Endodermal cell (in vitro differentiated cells): Measurements from ENCODE around the gene NTS. TPM values are rescaled to one million over a fixed set of nuclear protein-coding genes. Genes with fewer than 3 reads are reported as not detected.

Source experiments
- DNase-seq: peaks from one replicate; pipeline ENCODE4 v3.0.0-alpha.2; 2017
- H3K27ac ChIP-seq: 2 replicates; pipeline ENCODE4 v1.5.1; 2013; ENCODE audit warnings: mild to moderate bottlenecking, low read depth, low read length, moderate library complexity
- H3K27me3 ChIP-seq: 2 replicates; pipeline ENCODE4 v1.6.1; 2013; ENCODE audit warnings: mild to moderate bottlenecking, low read length, moderate library complexity; ENCODE audit not compliant: insufficient read depth, control insufficient read depth, poor library complexity, severe bottlenecking
- H3K36me3 ChIP-seq: 2 replicates; pipeline ENCODE4 v1.7.0; 2013; ENCODE audit warnings: mild to moderate bottlenecking, low read length, moderate library complexity; ENCODE audit not compliant: control insufficient read depth, insufficient read depth
- H3K4me1 ChIP-seq: one replicate; pipeline ENCODE4 v1.7.0; 2013; ENCODE audit warnings: low read length; ENCODE audit not compliant: control insufficient read depth, insufficient read depth
- H3K4me3 ChIP-seq: 2 replicates; pipeline ENCODE4 v1.5.1; 2013; ENCODE audit warnings: mild to moderate bottlenecking, low read length, moderate library complexity
- H3K9ac ChIP-seq: 2 replicates; pipeline ENCODE4 v1.6.1; 2013; ENCODE audit warnings: mild to moderate bottlenecking, low read length, moderate library complexity; ENCODE audit not compliant: poor library complexity, severe bottlenecking; ENCODE audit errors: extremely low read depth
- H3K9me3 ChIP-seq: 2 replicates; pipeline ENCODE4 v1.6.1; 2013; ENCODE audit warnings: mild to moderate bottlenecking, low read length, moderate library complexity; ENCODE audit not compliant: control insufficient read depth
- H3K27ac Mint-ChIP-seq: 2 replicates; pipeline ENCODE4 v1.8.0; 2020; ENCODE audit warnings: mixed read lengths
- H3K27me3 Mint-ChIP-seq: 2 replicates; pipeline ENCODE4 v1.8.0; 2021; ENCODE audit warnings: mild to moderate bottlenecking, mixed read lengths; ENCODE audit not compliant: insufficient read depth
- H3K36me3 Mint-ChIP-seq: 2 replicates; pipeline ENCODE4 v1.8.0; 2020; ENCODE audit warnings: low read depth, mixed read lengths
- H3K4me1 Mint-ChIP-seq: 2 replicates; pipeline ENCODE4 v1.8.0; 2020; ENCODE audit warnings: mixed read lengths
- H3K4me3 Mint-ChIP-seq: 2 replicates; pipeline ENCODE4 v1.8.0; 2020; ENCODE audit warnings: mild to moderate bottlenecking, moderate library complexity, mixed read lengths
- H3K9me3 Mint-ChIP-seq: 2 replicates; pipeline ENCODE4 v1.8.0; 2020; ENCODE audit warnings: mild to moderate bottlenecking, mixed read lengths
- CTCF ChIP-seq: fragments of 200-600 bp; sonication (generic); conservative IDR thresholded peaks from 2 replicates; pipeline ENCODE4 v1.5.0; 2021; ENCODE audit warnings: antibody characterized with exemption, mild to moderate bottlenecking
- WGBS, 2 experiments: methylation state at CpG; one replicate each; pipeline versions ENCODE4 v1.1.5 to v1.1.7; 2013; ENCODE audit warnings: missing lambda C conversion rate in 2 of 2, mixed read lengths in 1 of 2; ENCODE audit not compliant: insufficient coverage in 1 of 2, insufficient read length in 1 of 2; 5-methylcytosine and 5-hydroxymethylcytosine counted together
- total RNA-seq, 2 donors: library from RNA; stranded (reverse); fragmentation: NEBNext Ultra II Directional in 1 of 2; extraction: Animal tissue kit (Norgen Biotek cat#: 25700) in 1 of 2; gene quantifications; 2 replicates in 1 of 2; 3 replicates in 1 of 2; pipeline ENCODE4 v1.2.1, GENCODE V29; 2021

The NTS gene
- total RNA-seq, 2 donors from 2014 or later = 2.6 to 3.4 TPM

- Histone ChIP-seq H3K9ac (no peak overlapping the region), H3K9me3 (peaks cover 6% of the 10 kb centered on the region), H3K27ac (no peak overlapping the region), H3K27me3 (no peaks in the 10 kb centered on the region), H3K4me3 (no peak overlapping the region), H3K36me3 (no peaks in the 10 kb centered on the region), H3K4me1 (no peaks in the 10 kb centered on the region)
- H3K36me3 Mint-ChIP-seq = no peaks in the 10 kb centered on the region
- H3K4me3 Mint-ChIP-seq = no peak overlapping the region
- no peak for TF ChIP-seq CTCF
- no peak overlapping the region for H3K27ac Mint-ChIP-seq
- peaks cover 4% of the 10 kb centered on the region for H3K9me3 Mint-ChIP-seq
- no peaks in the 10 kb centered on the region for H3K27me3 Mint-ChIP-seq
- peaks cover 8% of the 10 kb centered on the region for H3K4me1 Mint-ChIP-seq
- no peak for DNase-seq
Measured at GRCh38 chr12:85894653-85895052, 20.6 kb downstream of the NTS start.

GRCh38 chr12:85920324-85920947, 46.3 kb downstream of the NTS start:
- Histone ChIP-seq H3K4me1 (no peaks in the 10 kb centered on the region), H3K9me3 (peaks cover 6% of the 10 kb centered on the region), H3K9ac (no peak overlapping the region), H3K27ac (no peak overlapping the region), H3K27me3 (no peaks in the 10 kb centered on the region), H3K4me3 (no peak overlapping the region), H3K36me3 (no peaks in the 10 kb centered on the region)
- Mint-ChIP-seq H3K4me1 (no peaks in the 10 kb centered on the region), H3K4me3 (no peak overlapping the region), H3K36me3 (peaks cover under 1% of the 10 kb centered on the region), H3K27ac (no peak overlapping the region), H3K27me3 (no peaks in the 10 kb centered on the region), H3K9me3 (peaks cover 7% of the 10 kb centered on the region)
- DNase-seq = no peak
- whole genome bisulfite sequencing, 2 experiments = 41% methylated on average over 3 of the region's 3 CpGs; no CpG with 5 or more reads in 1 of the 2 experiments
- TF ChIP-seq CTCF = peak; percentile 80

GRCh38 chr12:85923767-85924331, 49.8 kb downstream of the NTS start:
- Mint-ChIP-seq H3K27ac (no peak overlapping the region), H3K4me3 (no peak overlapping the region), H3K9me3 (peaks cover 19% of the 10 kb centered on the region), H3K4me1 (no peaks in the 10 kb centered on the region), H3K27me3 (no peaks in the 10 kb centered on the region), H3K36me3 (peaks cover 8% of the 10 kb centered on the region)
- Histone ChIP-seq H3K9me3 (peaks cover 21% of the 10 kb centered on the region), H3K27ac (no peak overlapping the region), H3K36me3 (no peaks in the 10 kb centered on the region), H3K27me3 (no peaks in the 10 kb centered on the region), H3K4me3 (no peak overlapping the region), H3K4me1 (no peaks in the 10 kb centered on the region), H3K9ac (no peak overlapping the region)
- WGBS, 2 experiments = no CpG with 5 or more reads among the region's 1 CpG
- no peak for DNase-seq
- TF ChIP-seq CTCF = peak; percentile 89
